Activated naive CD4-positive, alpha-beta T cell treated with anti-CD3 and anti-CD28 coated beads, Interleukin-2, amount 50 U/mL, for 24 hours (primary cell): Measurements from ENCODE around the gene ST3GAL2.
A peak's percentile ranks its signal among the peaks of the same experiment; 100 is the strongest.
"Not testable (repeated sequence)": the region's sequence is repeated elsewhere in the genome, so short reads cannot be mapped to it uniquely, and the experiment has no call there.

Experiments used
- H3K27ac Mint-ChIP-seq: one replicate; pipeline ENCODE4 v1.8.0; 2021; ENCODE audit warnings: mild to moderate bottlenecking, mixed read lengths
- H3K27me3 Mint-ChIP-seq: one replicate; pipeline ENCODE4 v1.8.0; 2021; ENCODE audit warnings: mixed read lengths
- H3K36me3 Mint-ChIP-seq: one replicate; pipeline ENCODE4 v1.8.0; 2021; ENCODE audit warnings: mixed read lengths
- H3K4me1 Mint-ChIP-seq: one replicate; pipeline ENCODE4 v1.8.0; 2021; ENCODE audit warnings: mixed read lengths
- H3K4me3 Mint-ChIP-seq: one replicate; pipeline ENCODE4 v1.8.0; 2021; ENCODE audit warnings: mild to moderate bottlenecking, mixed read lengths
- H3K9me3 Mint-ChIP-seq: one replicate; pipeline ENCODE4 v1.8.0; 2021; ENCODE audit warnings: mixed read lengths

The ST3GAL2 gene

DNA sequence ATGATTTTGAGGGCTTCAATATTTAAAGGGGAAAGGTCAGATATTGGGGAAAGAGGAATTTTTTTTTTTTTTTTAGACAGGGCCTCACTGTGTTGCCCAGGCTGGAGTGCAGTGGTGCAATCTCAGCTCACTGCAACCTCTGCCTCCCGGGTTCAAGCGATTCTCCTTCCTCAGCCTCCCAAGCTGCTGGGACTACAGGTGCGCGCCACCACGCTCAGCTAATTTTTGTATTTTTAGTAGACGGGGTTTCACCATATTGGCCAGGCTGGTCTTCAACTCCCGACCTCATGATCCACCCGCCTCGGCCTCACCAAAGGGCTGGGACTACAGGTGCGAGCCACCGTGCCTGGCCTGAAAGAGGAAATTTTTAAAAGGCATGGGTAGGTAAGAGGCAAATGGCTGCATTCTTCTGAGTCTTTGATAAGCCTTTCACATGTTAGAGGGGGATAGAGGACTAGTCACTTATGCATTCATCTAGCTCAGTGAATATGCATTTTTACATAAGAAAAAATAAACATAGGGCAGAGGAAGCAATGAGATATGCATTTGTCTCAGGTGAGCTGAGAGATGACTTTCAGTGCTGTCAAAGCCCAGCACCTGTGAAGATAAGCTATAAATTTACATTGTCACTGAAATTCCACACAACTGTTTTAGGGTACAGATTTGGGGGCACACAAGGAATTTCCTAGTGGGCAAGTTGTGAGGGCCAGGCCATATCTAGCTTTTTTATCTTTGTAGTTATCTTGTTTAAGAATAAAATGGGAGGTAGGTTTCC is 14.4 kb upstream of the ST3GAL2 start:
- Mint-ChIP-seq H3K9me3 (no peaks in the 10 kb centered on the region), H3K27me3 (no peaks in the 10 kb centered on the region), H3K27ac (peak overlapping the region; percentile 72), H3K36me3 (no peaks in the 10 kb centered on the region), H3K4me1 (peaks cover 25% of the 10 kb centered on the region), H3K4me3 (peak overlapping the region; percentile 94)

DNA sequence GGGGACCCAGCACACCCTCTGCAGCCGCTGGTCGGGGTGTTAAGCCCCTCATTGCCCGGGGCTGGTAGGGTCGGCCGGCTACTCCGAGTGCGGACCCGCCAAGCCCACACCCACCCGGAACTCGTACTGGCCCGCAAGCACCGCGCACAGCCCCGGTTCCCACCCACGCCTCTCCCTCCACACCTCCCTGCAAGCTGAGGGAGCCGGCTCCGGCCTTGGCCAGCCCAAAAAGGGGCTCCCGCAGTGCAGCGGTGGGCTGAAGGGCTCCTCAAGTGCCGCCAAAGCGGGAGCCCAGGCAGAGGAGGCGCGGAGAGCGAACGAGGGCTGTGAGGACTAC is 12.1 kb upstream of the ST3GAL2 start:
- H3K27ac Mint-ChIP-seq, result not testable (repeated sequence)

DNA sequence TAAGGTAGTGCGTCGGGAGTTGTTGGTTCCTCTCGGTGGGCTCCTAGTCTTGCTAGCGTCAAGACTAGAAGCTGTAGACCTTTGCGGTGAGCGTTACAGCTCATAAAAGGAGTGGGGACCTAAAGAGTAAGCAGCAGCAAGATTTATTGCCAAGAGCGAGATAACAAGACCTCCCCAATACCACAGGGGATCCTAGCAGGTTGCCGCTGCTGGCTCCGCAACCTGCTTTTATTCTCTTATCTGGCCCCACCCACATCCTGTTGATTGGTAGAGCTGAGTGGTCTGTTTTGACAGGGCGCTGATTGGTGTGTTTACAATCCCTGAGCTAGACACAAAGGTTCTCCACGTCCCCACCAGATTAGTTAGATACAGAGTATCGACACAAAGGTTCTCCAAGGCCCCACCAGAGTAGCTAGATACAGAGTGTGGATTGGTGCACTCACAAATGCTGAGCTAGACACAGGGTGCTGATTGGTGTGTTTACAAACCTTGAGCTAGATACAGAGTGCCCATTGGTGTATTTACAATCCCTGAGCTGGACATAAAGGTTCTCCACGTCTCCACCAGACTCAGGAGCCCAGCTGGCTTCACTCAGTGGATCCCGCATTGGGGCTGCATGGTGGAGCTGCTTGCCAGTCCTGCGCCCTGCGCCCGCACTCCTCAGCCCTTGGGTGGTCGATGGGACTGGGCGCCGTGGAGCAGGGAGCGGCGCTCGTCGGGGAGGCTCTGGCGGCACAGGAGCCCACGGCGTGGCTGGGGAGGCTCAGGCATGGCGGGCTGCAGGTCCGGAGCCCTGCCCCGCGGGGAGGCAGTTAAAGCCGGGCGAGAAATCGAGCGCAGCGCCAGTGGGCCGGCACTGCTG is 11.5 kb upstream of the ST3GAL2 start:
- not testable (repeated sequence) for H3K27ac Mint-ChIP-seq, H3K9me3 Mint-ChIP-seq, H3K27me3 Mint-ChIP-seq, H3K4me3 Mint-ChIP-seq, H3K36me3 Mint-ChIP-seq
- H3K4me1 Mint-ChIP-seq, result peaks cover 16% of the 10 kb centered on the region

More for the DNA sequence above, 12.1 kb upstream of the ST3GAL2 start:
- H3K4me3 Mint-ChIP-seq, H3K27me3 Mint-ChIP-seq, H3K36me3 Mint-ChIP-seq, H3K9me3 Mint-ChIP-seq: not testable (repeated sequence)
- peaks cover 17% of the 10 kb centered on the region for H3K4me1 Mint-ChIP-seq

DNA sequence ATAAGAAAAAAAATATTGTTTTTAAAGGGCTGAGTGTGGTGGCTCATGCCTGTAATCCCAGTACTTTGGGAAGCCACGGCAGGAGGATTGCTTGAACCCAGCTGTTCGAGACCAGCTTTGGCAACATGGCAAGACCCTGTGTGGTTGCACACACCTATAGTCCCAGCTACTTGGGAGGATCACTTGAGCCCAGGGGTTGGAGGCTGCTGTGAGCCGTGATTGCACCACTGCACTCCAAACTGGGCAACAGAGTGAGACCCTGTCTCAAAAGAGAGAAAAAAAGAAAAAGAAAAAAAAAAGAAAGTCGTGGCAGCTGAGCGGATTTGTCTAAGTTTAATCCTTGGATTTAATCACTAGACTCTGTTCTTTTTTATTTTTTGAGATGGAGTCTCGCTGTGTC is 9.2 kb upstream of the ST3GAL2 start:
- H3K27ac Mint-ChIP-seq, result no peak overlapping the region
- no peaks in the 10 kb centered on the region for H3K36me3 Mint-ChIP-seq

DNA sequence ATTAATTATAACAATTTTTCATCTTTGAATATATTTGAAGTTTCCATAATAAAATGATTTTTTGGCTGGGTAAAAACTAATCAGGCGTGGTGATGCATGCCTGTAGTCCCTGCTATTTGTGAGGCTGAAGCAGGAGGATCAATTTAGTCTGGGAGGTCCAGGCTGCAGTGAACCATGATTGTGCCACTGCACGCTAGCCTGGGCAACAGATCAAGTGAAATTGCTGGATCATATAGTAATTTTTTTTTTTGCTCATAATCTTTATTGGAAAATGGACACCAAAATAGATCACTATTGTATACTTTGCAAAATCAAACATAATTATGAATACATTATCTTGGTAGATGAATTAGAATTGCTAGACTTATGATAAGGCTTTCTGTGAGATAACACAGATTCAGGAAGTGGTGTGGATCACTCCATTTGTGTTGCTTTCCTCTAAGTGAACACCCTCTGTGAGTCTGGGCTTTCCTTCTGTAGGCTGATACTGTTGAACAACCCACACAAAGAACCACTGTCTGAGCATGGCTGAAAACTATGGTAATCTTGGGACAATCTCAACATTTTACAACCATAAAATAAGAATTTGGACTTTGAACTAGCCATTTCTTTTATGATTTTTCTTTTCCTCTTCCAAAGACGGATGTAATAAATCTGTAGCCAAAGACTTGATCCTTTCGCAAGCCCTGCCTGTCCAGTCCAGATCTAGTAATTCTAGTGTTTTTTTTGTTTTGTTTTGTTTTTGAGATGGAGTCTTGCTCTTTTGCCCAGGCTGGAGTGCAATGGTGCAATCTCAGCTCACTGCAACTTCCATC is 5.6 kb upstream of the ST3GAL2 start:
- Mint-ChIP-seq H3K4me3 (no peak overlapping the region), H3K27me3 (no peaks in the 10 kb centered on the region), H3K9me3 (no peaks in the 10 kb centered on the region), H3K36me3 (no peaks in the 10 kb centered on the region), H3K27ac (no peak overlapping the region), H3K4me1 (peaks cover under 1% of the 10 kb centered on the region)

More for the DNA sequence above, 9.2 kb upstream of the ST3GAL2 start:
- Mint-ChIP-seq H3K4me3 (no peak overlapping the region), H3K4me1 (peaks cover 5% of the 10 kb centered on the region), H3K27me3 (no peaks in the 10 kb centered on the region), H3K9me3 (no peaks in the 10 kb centered on the region)

DNA sequence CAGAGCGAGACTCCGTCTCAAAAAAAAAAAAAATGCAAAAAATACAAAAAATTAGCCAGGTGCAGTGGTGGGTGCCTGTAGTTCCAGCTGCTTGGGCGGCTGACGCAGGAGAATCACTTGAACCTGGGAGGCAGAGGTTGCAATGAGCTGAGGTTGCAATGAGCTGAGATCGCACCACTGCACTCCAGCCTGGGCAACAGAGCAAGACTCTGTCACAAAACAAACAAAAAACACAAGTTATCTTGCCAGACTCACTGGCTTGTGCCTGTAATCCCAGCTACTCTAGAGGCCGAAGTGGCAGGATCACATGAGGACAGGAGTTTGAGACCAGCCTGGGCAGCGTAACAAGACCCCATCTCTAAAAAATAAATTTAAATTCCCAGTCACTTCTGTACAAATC is 3.4 kb upstream of the ST3GAL2 start:
- no peaks in the 10 kb centered on the region for H3K9me3 Mint-ChIP-seq
- H3K4me1 Mint-ChIP-seq, result peaks cover 16% of the 10 kb centered on the region
- no peaks in the 10 kb centered on the region for H3K36me3 Mint-ChIP-seq
- no peaks in the 10 kb centered on the region for H3K27me3 Mint-ChIP-seq
- no peak overlapping the region for H3K27ac Mint-ChIP-seq
- no peak overlapping the region for H3K4me3 Mint-ChIP-seq

DNA sequence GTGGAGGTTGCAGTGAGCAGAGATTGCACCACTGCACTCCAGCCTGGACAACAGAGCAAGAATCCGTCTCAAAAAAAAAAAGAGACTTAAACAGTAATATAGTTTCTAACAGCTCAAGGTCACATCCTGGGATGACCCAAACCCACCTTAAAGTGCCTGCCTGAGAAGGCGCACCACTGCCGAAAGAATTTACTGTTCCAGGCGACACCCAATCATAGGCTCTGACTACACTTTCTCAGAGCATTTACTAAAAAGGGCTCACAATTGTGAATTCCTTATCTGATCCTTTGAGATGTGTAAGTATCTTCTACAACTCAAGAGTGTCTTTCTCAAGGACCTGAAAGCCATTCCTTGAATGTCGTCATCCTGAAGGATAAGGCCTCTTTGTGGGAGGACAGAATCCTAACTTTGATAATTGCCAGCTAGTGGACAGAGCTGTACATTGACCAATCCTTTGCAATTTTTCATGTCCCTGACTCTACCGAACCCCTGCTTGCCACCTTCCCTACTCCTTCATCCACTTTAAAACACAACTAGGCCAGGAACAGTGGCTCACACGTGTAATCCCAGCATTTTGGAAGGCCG is 2.6 kb upstream of the ST3GAL2 start:
- H3K4me3 Mint-ChIP-seq, result peak overlapping the region; percentile 39
- no peaks in the 10 kb centered on the region for H3K9me3 Mint-ChIP-seq
- H3K27ac Mint-ChIP-seq, result peak overlapping the region; percentile 8
- peaks cover 24% of the 10 kb centered on the region for H3K4me1 Mint-ChIP-seq
- H3K36me3 Mint-ChIP-seq, result no peaks in the 10 kb centered on the region
- H3K27me3 Mint-ChIP-seq, result no peaks in the 10 kb centered on the region

DNA sequence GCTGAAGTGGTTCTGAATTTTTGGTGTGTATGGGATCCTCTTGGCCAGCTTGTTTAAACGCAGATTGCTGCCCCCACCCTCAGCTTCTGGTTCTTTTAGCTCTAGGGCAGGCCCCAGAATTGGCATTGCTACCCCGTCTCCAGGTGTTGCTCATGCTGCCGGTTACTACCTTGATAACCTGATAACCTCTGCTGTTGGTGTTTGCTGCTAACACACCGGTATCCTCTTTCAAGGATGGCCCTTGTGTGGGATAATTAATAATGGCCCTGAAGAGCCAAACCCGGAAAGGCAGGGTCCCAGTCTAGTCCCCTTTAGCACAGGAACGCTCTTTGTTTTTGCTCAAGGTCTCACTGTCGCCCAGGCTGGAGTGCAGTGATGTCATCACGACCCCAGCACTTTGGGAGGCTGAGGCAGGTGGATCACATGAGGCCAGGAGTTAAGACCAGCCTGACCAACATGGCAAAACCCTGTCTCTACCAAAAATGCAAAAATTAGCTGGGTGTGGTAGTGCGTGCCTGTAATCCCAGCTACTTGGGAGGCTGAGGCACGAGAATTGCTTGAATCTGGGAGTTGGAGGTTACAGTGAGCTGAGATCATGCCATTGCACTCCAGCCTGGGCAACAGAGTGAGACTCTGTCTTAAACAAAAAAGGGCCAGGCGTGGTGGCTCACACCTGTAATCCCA is 1.3 kb upstream of the ST3GAL2 start:
- H3K4me1 Mint-ChIP-seq, result peaks cover 33% of the 10 kb centered on the region

DNA sequence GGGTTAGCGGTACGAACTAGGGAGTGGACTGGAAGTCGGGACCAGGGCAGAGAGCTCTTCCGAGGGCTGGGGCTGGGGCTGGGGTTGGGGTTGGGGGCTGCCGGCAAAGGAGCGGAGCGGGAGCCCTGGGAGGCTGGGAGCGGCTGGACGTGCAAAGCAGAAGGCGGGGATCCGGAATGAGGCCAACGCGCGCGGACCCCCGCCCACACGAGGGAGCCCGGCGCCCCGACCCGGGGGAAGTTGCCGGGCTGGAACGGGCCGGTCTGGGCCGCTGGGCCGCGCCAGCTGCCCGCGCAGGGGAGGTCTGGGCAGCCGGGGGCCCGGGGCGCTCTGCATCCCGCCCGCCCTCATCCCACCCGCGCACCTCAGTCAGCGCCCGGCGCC is 323 bp downstream of the ST3GAL2 start:
- Mint-ChIP-seq H3K9me3 (no peaks in the 10 kb centered on the region), H3K27me3 (no peaks in the 10 kb centered on the region), H3K4me3 (peak overlapping the region; percentile 89), H3K4me1 (peaks cover 44% of the 10 kb centered on the region), H3K27ac (peak overlapping the region; percentile 84), H3K36me3 (peaks cover 3% of the 10 kb centered on the region)

More for the DNA sequence above, 1.3 kb upstream of the ST3GAL2 start:
- no peak overlapping the region for H3K27ac Mint-ChIP-seq
- H3K27me3 Mint-ChIP-seq, result no peaks in the 10 kb centered on the region
- no peaks in the 10 kb centered on the region for H3K9me3 Mint-ChIP-seq
- no peaks in the 10 kb centered on the region for H3K36me3 Mint-ChIP-seq
- H3K4me3 Mint-ChIP-seq, result peak overlapping the region; percentile 81

DNA sequence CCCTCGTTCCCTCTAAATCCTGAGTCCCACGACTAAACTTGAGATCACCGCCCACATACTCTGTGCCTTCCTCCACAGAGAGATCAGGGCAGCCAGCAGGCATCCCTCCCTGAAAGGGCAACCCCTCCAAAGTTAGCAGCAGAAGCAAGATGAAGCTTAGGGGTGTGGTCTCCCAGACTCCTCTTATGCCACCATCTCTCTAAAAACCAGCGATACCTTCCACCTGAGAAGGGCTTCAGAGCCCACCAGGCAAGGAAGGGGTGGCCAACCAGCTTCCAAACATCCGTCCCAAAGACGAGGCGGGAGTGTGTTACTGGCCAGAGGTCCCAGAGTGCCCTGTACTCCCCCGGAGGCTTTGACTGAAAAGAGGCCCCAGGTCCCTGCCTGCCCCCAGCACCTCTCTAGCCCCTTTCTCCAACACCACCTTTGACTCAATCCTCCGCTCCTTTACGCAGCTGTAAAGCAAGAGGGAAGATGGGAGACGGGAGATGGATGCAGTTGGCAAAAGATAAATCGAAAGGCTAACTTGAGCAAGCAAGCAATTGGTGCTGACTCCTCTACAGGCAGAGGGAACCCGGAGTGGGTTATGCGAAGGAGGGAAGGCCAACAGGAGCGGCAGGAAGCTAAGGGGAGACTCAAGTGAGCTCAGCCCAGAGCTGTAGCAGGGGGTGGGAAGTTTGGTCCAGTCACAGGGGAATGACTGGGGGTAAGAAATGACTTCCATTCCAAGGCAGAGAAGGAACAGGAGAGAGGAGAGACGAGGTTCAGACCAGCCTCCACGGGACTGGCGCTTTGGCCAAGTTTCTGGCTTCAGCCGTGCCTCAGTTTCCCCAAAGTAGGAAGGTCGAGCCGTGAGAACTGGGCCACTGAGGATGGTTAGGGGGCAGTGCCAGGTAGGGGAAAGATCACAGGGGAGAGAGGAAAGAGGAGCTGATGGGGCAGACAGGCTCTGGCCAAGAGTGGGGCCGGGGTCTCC is 1.0 kb downstream of the ST3GAL2 start:
- no peaks in the 10 kb centered on the region for H3K27me3 Mint-ChIP-seq

DNA sequence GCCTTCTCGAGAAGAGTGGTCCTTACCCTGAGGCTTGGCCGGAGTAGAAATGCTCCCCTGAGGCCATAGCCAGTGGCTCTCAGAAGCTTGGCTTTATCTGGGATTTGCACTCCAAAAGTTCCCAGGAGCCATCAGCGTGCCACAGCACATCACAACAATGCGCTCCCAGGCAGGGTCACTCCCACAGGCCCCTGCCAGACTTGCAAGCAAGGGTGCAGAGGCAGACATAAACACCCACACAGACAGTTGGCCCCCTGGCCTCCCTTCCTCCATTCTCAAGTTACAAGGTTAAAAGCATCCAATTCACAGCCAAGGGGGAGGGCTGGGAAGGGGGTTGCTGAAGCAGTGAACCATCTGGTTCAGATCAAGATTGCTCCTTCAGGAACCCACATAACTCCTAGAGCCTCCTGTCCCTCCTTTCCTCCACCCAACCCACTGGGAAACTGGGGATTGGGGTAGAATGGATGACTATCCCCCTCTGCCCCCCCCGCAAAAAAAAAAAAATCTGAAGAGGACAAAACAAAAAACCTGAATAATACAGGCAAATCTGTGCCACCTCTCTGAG is 1.8 kb downstream of the ST3GAL2 start:
- Mint-ChIP-seq H3K9me3 (no peaks in the 10 kb centered on the region), H3K36me3 (peaks cover 3% of the 10 kb centered on the region), H3K27me3 (no peaks in the 10 kb centered on the region), H3K27ac (peak overlapping the region; percentile 84), H3K4me3 (peak overlapping the region; percentile 89), H3K4me1 (peaks cover 59% of the 10 kb centered on the region)

More for the DNA sequence above, 1.0 kb downstream of the ST3GAL2 start:
- Mint-ChIP-seq H3K4me3 (peak overlapping the region; percentile 89), H3K36me3 (peaks cover 3% of the 10 kb centered on the region), H3K4me1 (peaks cover 51% of the 10 kb centered on the region), H3K9me3 (no peaks in the 10 kb centered on the region), H3K27ac (peak overlapping the region; percentile 84)

DNA sequence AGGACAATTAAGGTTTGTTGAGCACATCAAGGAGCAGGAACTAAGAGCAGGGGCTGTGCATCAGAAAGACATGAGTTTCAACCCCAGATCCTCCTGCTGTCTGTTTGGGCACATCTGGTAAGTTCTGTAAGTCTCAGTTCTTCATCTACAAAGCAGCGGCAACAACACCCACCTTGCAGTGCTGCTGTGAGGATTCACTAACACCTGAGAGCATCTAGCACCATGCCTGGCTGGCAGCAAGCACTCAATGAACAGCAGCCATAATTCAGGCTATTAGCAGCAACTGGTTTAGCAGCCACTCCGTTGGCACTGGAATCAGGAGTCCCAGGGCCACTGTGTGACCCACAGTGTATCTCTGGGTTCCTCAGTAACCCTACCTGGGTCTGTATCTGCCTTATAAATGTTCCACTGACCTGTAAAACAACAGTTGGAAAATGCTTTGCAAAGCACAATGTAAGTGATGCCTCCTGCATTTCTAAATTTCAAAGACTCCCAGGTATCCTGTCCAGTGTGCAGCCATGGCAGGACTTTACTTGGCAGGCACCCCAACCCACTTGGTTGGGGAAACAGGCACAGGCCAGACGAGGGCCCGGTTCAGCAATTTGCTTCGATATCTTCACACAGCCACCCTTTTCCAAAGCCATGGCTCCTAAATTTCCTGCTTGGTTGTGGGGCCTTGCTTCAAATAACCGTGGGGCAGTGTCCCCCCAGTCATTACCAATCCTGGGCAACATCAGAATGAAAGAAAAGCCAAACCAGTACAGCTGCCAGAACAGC is 4.2 kb downstream of the ST3GAL2 start:
- H3K27ac Mint-ChIP-seq, result no peak overlapping the region
- H3K36me3 Mint-ChIP-seq, result peaks cover 3% of the 10 kb centered on the region
- peaks cover 76% of the 10 kb centered on the region for H3K4me1 Mint-ChIP-seq
- H3K27me3 Mint-ChIP-seq, result no peaks in the 10 kb centered on the region
- H3K9me3 Mint-ChIP-seq, result no peaks in the 10 kb centered on the region
- no peak overlapping the region for H3K4me3 Mint-ChIP-seq

DNA sequence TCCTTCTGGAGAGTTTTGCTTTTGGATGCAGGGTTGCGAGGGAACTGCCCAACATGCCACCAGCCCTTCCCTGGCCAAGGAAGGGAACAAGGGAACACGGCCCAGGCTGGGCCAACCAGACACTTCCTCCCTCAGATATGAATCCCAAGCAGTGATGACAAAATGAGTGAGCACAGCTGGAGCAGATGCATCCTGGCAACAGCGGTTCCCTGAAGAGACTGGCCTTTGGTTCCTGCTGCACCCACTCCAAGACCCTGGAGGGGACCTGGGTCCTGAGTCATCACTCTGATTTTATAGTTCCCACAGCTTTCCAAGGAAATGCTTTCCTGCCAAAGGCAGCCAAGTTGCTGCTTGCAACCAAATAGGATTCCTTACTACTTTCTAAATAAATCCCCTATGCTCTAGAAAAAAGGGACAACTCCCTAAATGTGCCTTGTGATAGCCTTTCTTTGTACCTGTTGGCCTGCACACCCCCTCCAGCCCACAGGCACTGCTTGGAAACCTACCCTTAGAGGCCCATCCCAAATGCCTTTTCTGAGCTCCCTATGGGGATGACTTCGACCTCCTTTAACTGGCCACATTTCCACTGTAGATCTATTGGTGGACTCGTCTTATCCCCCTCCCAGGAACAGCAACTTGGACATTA is 5.3 kb downstream of the ST3GAL2 start:
- H3K4me1 Mint-ChIP-seq, result peaks cover 77% of the 10 kb centered on the region
- peaks cover 3% of the 10 kb centered on the region for H3K36me3 Mint-ChIP-seq
- H3K27ac Mint-ChIP-seq, result peak overlapping the region; percentile 51
- no peaks in the 10 kb centered on the region for H3K9me3 Mint-ChIP-seq
- no peak overlapping the region for H3K4me3 Mint-ChIP-seq
- H3K27me3 Mint-ChIP-seq, result no peaks in the 10 kb centered on the region
